ENCODE measurements around the gene AQP2. TPM values are rescaled to one million over a fixed set of nuclear protein-coding genes. Genes with fewer than 3 reads are reported as not detected.

The AQP2 gene
- polyA plus RNA-seq, 4 donors, result 93.0 to 265 (median 104) TPM

GRCh38 chr12:49917788-49918173 is 32.8 kb upstream of the AQP2 start:
- no peak for DNase-seq (ENCODE audit: low read depth in 4 of 4, low spot score in 3 of 4)

- DNase-seq (ENCODE audit: low read depth in 4 of 4, low spot score in 3 of 4), result no peak
Observed at GRCh38 chr12:49920241-49920914, 30.2 kb upstream of the AQP2 start.

GRCh38 chr12:49920915-49921286 is 29.6 kb upstream of the AQP2 start:
- DNase-seq (ENCODE audit: low read depth in 4 of 4, low spot score in 3 of 4), result no peak

- no peak for DNase-seq (ENCODE audit: low read depth in 4 of 4, low spot score in 3 of 4)
Observed at GRCh38 chr12:49921299-49921698, 29.2 kb upstream of the AQP2 start.

GRCh38 chr12:49921936-49922335 is 28.6 kb upstream of the AQP2 start:
- DNase-seq (ENCODE audit: low read depth in 4 of 4, low spot score in 3 of 4), result no peak

GRCh38 chr12:49922349-49923034 is 28.0 kb upstream of the AQP2 start:
- no peak for DNase-seq (ENCODE audit: low read depth in 4 of 4, low spot score in 3 of 4)

- no peak for DNase-seq (ENCODE audit: low read depth in 4 of 4, low spot score in 3 of 4)
Observed at GRCh38 chr12:49923035-49923644, 27.4 kb upstream of the AQP2 start.

- DNase-seq (ENCODE audit: low read depth in 4 of 4, low spot score in 3 of 4), result no peak
Observed at GRCh38 chr12:49923880-49924556, 26.5 kb upstream of the AQP2 start.

- no peak for DNase-seq (ENCODE audit: low read depth in 4 of 4, low spot score in 3 of 4)
Observed at GRCh38 chr12:49924628-49925246, 25.8 kb upstream of the AQP2 start.

GRCh38 chr12:49925433-49926204 is 24.9 kb upstream of the AQP2 start:
- DNase-seq (ENCODE audit: low read depth in 4 of 4, low spot score in 3 of 4), result no peak

GRCh38 chr12:49928471-49928870 is 22.1 kb upstream of the AQP2 start:
- no peak for DNase-seq (ENCODE audit: low read depth in 4 of 4, low spot score in 3 of 4)

- DNase-seq (ENCODE audit: low read depth in 4 of 4, low spot score in 3 of 4), result no peak
Observed at GRCh38 chr12:49929581-49929980, 21.0 kb upstream of the AQP2 start.

- DNase-seq (ENCODE audit: low read depth in 4 of 4, low spot score in 3 of 4), result no peak
Observed at GRCh38 chr12:49930515-49931288, 19.8 kb upstream of the AQP2 start.

- no peak for DNase-seq (ENCODE audit: low read depth in 4 of 4, low spot score in 3 of 4)
Observed at GRCh38 chr12:49932023-49932422, 18.5 kb upstream of the AQP2 start.

GRCh38 chr12:49932533-49933130 is 17.9 kb upstream of the AQP2 start:
- peak in 3 of 4 donors; percentile 31 to 61 (median 54) for DNase-seq (ENCODE audit: low read depth in 4 of 4, low spot score in 3 of 4)

- no peak for DNase-seq (ENCODE audit: low read depth in 4 of 4, low spot score in 3 of 4)
Observed at GRCh38 chr12:49933796-49934195, 16.7 kb upstream of the AQP2 start.

- DNase-seq (ENCODE audit: low read depth in 4 of 4, low spot score in 3 of 4), result no peak
Observed at GRCh38 chr12:49934505-49934904, 16.0 kb upstream of the AQP2 start.

- no peak for DNase-seq (ENCODE audit: low read depth in 4 of 4, low spot score in 3 of 4)
Observed at GRCh38 chr12:49936925-49937324, 13.6 kb upstream of the AQP2 start.

GRCh38 chr12:49937639-49938300 is 12.8 kb upstream of the AQP2 start:
- no peak for DNase-seq (ENCODE audit: low read depth in 4 of 4, low spot score in 3 of 4)

Data from right renal pelvis (tissue), 4 donors.